ENCODE results near the gene ARHGAP5.
A peak's percentile ranks its signal among the peaks of the same experiment; 100 is the strongest.

ARHGAP5 gene

DNA sequence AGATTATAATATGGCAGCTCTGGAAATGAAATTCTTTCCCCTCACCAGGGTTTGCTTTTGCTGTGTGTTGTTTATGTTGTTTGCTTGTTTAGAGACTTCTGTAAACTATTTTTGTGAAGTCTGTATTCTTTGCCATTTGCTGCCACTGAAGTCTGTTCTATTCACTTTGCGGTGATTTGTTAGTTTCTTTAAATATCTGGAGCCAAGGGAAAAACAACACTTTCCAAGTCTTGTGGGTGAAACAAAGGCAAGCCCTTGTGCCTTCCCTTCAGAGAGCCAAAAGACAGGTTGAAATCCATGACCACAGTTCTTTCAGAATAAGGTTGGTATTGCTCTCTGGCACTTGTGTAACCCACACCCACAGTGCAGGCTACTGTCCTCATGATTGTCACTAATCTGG, 65.2 kb downstream of the ARHGAP5 start:
- Histone ChIP-seq H3K4me3 (ENCODE audit: control insufficient read depth in 1 of 7, extremely low read depth in 1 of 7, insufficient read depth in 4 of 7, low read depth in 2 of 7, low read length in 6 of 7) (no peak overlapping the region), H3K27ac (ENCODE audit: insufficient read depth in 1 of 2, low read depth in 1 of 2, low read length in 2 of 2, poor library complexity in 1 of 2, severe bottlenecking in 2 of 2) (no peak overlapping the region), H3K9me3 (ENCODE audit: control extremely low read depth in 1 of 5, control insufficient read depth in 4 of 5, insufficient read depth in 2 of 5, low read depth in 1 of 5, low read length in 4 of 5) (peaks cover 4 to 20% (median 7%) of the 10 kb centered on the region in 5 experiments), H3K4me1 (ENCODE audit: control extremely low read depth in 1 of 4, control insufficient read depth in 4 of 4, insufficient read depth in 4 of 4, low read length in 3 of 4) (no peaks in the 10 kb centered on the region), H3K36me3 (ENCODE audit: control insufficient read depth in 4 of 4, insufficient read depth in 4 of 4, low read length in 3 of 4) (peaks cover 2 to 44% (median 7%) of the 10 kb centered on the region in 4 experiments), H3K27me3 (replicated peaks in 2 of 5; ENCODE audit: control insufficient read depth in 4 of 5, insufficient read depth in 5 of 5, low read length in 4 of 5) (no peaks in the 10 kb centered on the region)
- ChIA-PET CTCF (no interaction called here), POLR2A (interaction anchor here (0.6 kb wide), 1 partner anchor 318 kb away, joined by 3 read pairs; no protein-coding TSS in a partner anchor)
- 100% methylated on average over 1 of the region's 1 CpG for WGBS (ENCODE audit: insufficient coverage)
- no peak for DNase-seq

DNA sequence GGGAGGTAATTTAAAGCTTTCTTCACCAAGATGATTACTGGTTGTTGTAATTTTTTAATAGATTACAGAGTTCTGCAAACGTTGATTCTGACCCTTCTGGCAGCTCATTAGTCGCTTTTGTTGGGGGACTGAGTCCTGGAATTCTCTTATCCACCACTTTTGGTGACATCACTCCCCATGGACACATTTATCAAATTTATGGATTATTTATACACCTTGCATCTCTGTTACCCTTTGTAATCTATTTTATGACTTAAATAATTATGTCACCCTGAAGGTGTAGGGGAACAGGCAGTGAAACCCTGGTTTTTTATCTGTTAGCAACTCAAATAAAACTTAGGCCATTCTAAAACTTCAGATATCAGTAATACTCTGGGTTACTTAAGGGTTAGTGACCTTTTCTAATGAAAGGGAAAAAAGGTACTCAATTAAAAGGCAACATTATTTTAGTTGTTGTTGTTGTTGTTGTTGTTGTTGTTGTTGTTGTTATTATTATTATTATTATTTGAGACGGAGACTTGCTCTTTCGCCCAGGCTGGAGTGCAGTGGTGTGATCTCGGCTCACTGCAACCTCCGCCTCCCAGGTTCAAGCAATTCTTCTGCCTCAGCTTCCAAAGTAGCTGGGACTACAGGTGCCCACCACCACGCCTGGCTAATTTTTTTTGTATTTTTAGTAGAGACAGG, 65.8 kb downstream of the ARHGAP5 start:
- ChIA-PET CTCF (interaction anchor here (0.9 to 1.1 kb wide), 2 partner anchors 19 to 56 kb away, joined by 3 read pairs; no protein-coding TSS in a partner anchor), POLR2A (interaction anchor here (0.6 kb wide), 1 partner anchor 318 kb away, joined by 3 read pairs; no protein-coding TSS in a partner anchor)
- Histone ChIP-seq H3K9me3 (ENCODE audit: control extremely low read depth in 1 of 5, control insufficient read depth in 4 of 5, insufficient read depth in 2 of 5, low read depth in 1 of 5, low read length in 4 of 5) (peaks cover 0 to 18% (median 7%) of the 10 kb centered on the region in 5 experiments), H3K4me3 (ENCODE audit: control insufficient read depth in 1 of 7, extremely low read depth in 1 of 7, insufficient read depth in 4 of 7, low read depth in 2 of 7, low read length in 6 of 7) (no peak overlapping the region), H3K4me1 (ENCODE audit: control extremely low read depth in 1 of 4, control insufficient read depth in 4 of 4, insufficient read depth in 4 of 4, low read length in 3 of 4) (no peaks in the 10 kb centered on the region), H3K27me3 (replicated peaks in 2 of 5; ENCODE audit: control insufficient read depth in 4 of 5, insufficient read depth in 5 of 5, low read length in 4 of 5) (no peaks in the 10 kb centered on the region), H3K36me3 (ENCODE audit: control insufficient read depth in 4 of 4, insufficient read depth in 4 of 4, low read length in 3 of 4) (peaks cover 2 to 46% (median 11%) of the 10 kb centered on the region in 4 experiments), H3K27ac (ENCODE audit: insufficient read depth in 1 of 2, low read depth in 1 of 2, low read length in 2 of 2, poor library complexity in 1 of 2, severe bottlenecking in 2 of 2) (no peak overlapping the region)
- 100% methylated on average over 2 of the region's 7 CpGs for WGBS (ENCODE audit: insufficient coverage)
- no peak for DNase-seq

GRCh38 chr14:32150392-32150791, 73.3 kb downstream of the ARHGAP5 start:
- Histone ChIP-seq H3K4me1 (ENCODE audit: control extremely low read depth in 1 of 4, control insufficient read depth in 4 of 4, insufficient read depth in 4 of 4, low read length in 3 of 4) (no peaks in the 10 kb centered on the region), H3K27ac (ENCODE audit: insufficient read depth in 1 of 2, low read depth in 1 of 2, low read length in 2 of 2, poor library complexity in 1 of 2, severe bottlenecking in 2 of 2) (no peak overlapping the region), H3K27me3 (replicated peaks in 2 of 5; ENCODE audit: control insufficient read depth in 4 of 5, insufficient read depth in 5 of 5, low read length in 4 of 5) (no peaks in the 10 kb centered on the region), H3K36me3 (ENCODE audit: control insufficient read depth in 4 of 4, insufficient read depth in 4 of 4, low read length in 3 of 4) (peaks cover 12 to 56% (median 16%) of the 10 kb centered on the region in 4 experiments), H3K4me3 (ENCODE audit: control insufficient read depth in 1 of 7, extremely low read depth in 1 of 7, insufficient read depth in 4 of 7, low read depth in 2 of 7, low read length in 6 of 7) (no peak overlapping the region), H3K9me3 (ENCODE audit: control extremely low read depth in 1 of 5, control insufficient read depth in 4 of 5, insufficient read depth in 2 of 5, low read depth in 1 of 5, low read length in 4 of 5) (no peaks in the 10 kb centered on the region)
- POLR2A ChIA-PET: no interaction called here
- 100% methylated on average over 1 of the region's 2 CpGs for WGBS (ENCODE audit: insufficient coverage)
- DNase-seq: no peak
- CTCF ChIA-PET: interaction anchor here (1.0 to 1.1 kb wide), 2 partner anchors 10 to 11 kb away, joined by 3 read pairs; no protein-coding TSS in a partner anchor

- POLR2A ChIA-PET: no interaction called here
- CTCF ChIA-PET: no interaction called here
- DNase-seq: no peak
- H3K9me3 ChIP-seq (ENCODE audit: control extremely low read depth in 1 of 5, control insufficient read depth in 4 of 5, insufficient read depth in 2 of 5, low read depth in 1 of 5, low read length in 4 of 5): peaks cover 0 to 5% (median 0%) of the 10 kb centered on the region in 5 experiments
- no peak overlapping the region for H3K27ac ChIP-seq (ENCODE audit: insufficient read depth in 1 of 2, low read depth in 1 of 2, low read length in 2 of 2, poor library complexity in 1 of 2, severe bottlenecking in 2 of 2)
- H3K4me3 ChIP-seq (ENCODE audit: control insufficient read depth in 1 of 7, extremely low read depth in 1 of 7, insufficient read depth in 4 of 7, low read depth in 2 of 7, low read length in 6 of 7): no peak overlapping the region
- H3K36me3 ChIP-seq (ENCODE audit: control insufficient read depth in 4 of 4, insufficient read depth in 4 of 4, low read length in 3 of 4): no peaks in the 10 kb centered on the region
- no CpG with 5 or more reads among the region's 2 CpGs for WGBS (ENCODE audit: insufficient coverage)
- H3K27me3 ChIP-seq (replicated peaks in 2 of 5; ENCODE audit: control insufficient read depth in 4 of 5, insufficient read depth in 5 of 5, low read length in 4 of 5): no peaks in the 10 kb centered on the region
- peaks cover 6 to 14% (median 10%) of the 10 kb centered on the region in 4 experiments for H3K4me1 ChIP-seq (ENCODE audit: control extremely low read depth in 1 of 4, control insufficient read depth in 4 of 4, insufficient read depth in 4 of 4, low read length in 3 of 4)
Observed at GRCh38 chr14:32166029-32166428, 88.9 kb downstream of the ARHGAP5 start.

GRCh38 chr14:32166924-32167323, 89.8 kb downstream of the ARHGAP5 start:
- no peak for DNase-seq
- peaks cover 0 to 5% (median 0%) of the 10 kb centered on the region in 5 experiments for H3K9me3 ChIP-seq (ENCODE audit: control extremely low read depth in 1 of 5, control insufficient read depth in 4 of 5, insufficient read depth in 2 of 5, low read depth in 1 of 5, low read length in 4 of 5)
- ChIA-PET CTCF (interaction anchor here (1.4 kb wide), 2 partner anchors 9 to 85 kb away, joined by 3 to 5 read pairs; no protein-coding TSS in a partner anchor), POLR2A (no interaction called here)
- peaks cover 6 to 14% (median 10%) of the 10 kb centered on the region in 4 experiments for H3K4me1 ChIP-seq (ENCODE audit: control extremely low read depth in 1 of 4, control insufficient read depth in 4 of 4, insufficient read depth in 4 of 4, low read length in 3 of 4)
- no peak overlapping the region for H3K27ac ChIP-seq (ENCODE audit: insufficient read depth in 1 of 2, low read depth in 1 of 2, low read length in 2 of 2, poor library complexity in 1 of 2, severe bottlenecking in 2 of 2)
- no peaks in the 10 kb centered on the region for H3K36me3 ChIP-seq (ENCODE audit: control insufficient read depth in 4 of 4, insufficient read depth in 4 of 4, low read length in 3 of 4)
- no peaks in the 10 kb centered on the region for H3K27me3 ChIP-seq (replicated peaks in 2 of 5; ENCODE audit: control insufficient read depth in 4 of 5, insufficient read depth in 5 of 5, low read length in 4 of 5)
- no peak overlapping the region for H3K4me3 ChIP-seq (ENCODE audit: control insufficient read depth in 1 of 7, extremely low read depth in 1 of 7, insufficient read depth in 4 of 7, low read depth in 2 of 7, low read length in 6 of 7)
- WGBS (ENCODE audit: insufficient coverage): 100% methylated on average over 1 of the region's 1 CpG

- Histone ChIP-seq H3K36me3 (ENCODE audit: control insufficient read depth in 4 of 4, insufficient read depth in 4 of 4, low read length in 3 of 4) (no peaks in the 10 kb centered on the region), H3K27ac (ENCODE audit: insufficient read depth in 1 of 2, low read depth in 1 of 2, low read length in 2 of 2, poor library complexity in 1 of 2, severe bottlenecking in 2 of 2) (no peak overlapping the region), H3K4me1 (ENCODE audit: control extremely low read depth in 1 of 4, control insufficient read depth in 4 of 4, insufficient read depth in 4 of 4, low read length in 3 of 4) (peaks cover 6 to 14% (median 10%) of the 10 kb centered on the region in 4 experiments), H3K27me3 (replicated peaks in 2 of 5; ENCODE audit: control insufficient read depth in 4 of 5, insufficient read depth in 5 of 5, low read length in 4 of 5) (no peaks in the 10 kb centered on the region), H3K9me3 (ENCODE audit: control extremely low read depth in 1 of 5, control insufficient read depth in 4 of 5, insufficient read depth in 2 of 5, low read depth in 1 of 5, low read length in 4 of 5) (peaks cover 0 to 5% (median 0%) of the 10 kb centered on the region in 5 experiments), H3K4me3 (ENCODE audit: control insufficient read depth in 1 of 7, extremely low read depth in 1 of 7, insufficient read depth in 4 of 7, low read depth in 2 of 7, low read length in 6 of 7) (no peak overlapping the region)
- WGBS (ENCODE audit: insufficient coverage): 97% methylated on average over 3 of the region's 3 CpGs
- no peak for DNase-seq
- ChIA-PET POLR2A (no interaction called here), CTCF (interaction anchor here (1.4 kb wide), 2 partner anchors 10 to 84 kb away, joined by 3 to 5 read pairs; no protein-coding TSS in a partner anchor)
Observed at GRCh38 chr14:32167907-32168306, 90.8 kb downstream of the ARHGAP5 start.

GRCh38 chr14:32169191-32169590, 92.1 kb downstream of the ARHGAP5 start:
- ChIA-PET CTCF (no interaction called here), POLR2A (no interaction called here)
- Histone ChIP-seq H3K36me3 (ENCODE audit: control insufficient read depth in 4 of 4, insufficient read depth in 4 of 4, low read length in 3 of 4) (no peaks in the 10 kb centered on the region), H3K4me3 (ENCODE audit: control insufficient read depth in 1 of 7, extremely low read depth in 1 of 7, insufficient read depth in 4 of 7, low read depth in 2 of 7, low read length in 6 of 7) (no peak overlapping the region), H3K9me3 (ENCODE audit: control extremely low read depth in 1 of 5, control insufficient read depth in 4 of 5, insufficient read depth in 2 of 5, low read depth in 1 of 5, low read length in 4 of 5) (peaks cover 0 to 5% (median 0%) of the 10 kb centered on the region in 5 experiments), H3K27ac (ENCODE audit: insufficient read depth in 1 of 2, low read depth in 1 of 2, low read length in 2 of 2, poor library complexity in 1 of 2, severe bottlenecking in 2 of 2) (peak overlapping the region in 1 of 2 experiments; percentile 7), H3K27me3 (replicated peaks in 2 of 5; ENCODE audit: control insufficient read depth in 4 of 5, insufficient read depth in 5 of 5, low read length in 4 of 5) (no peaks in the 10 kb centered on the region), H3K4me1 (ENCODE audit: control extremely low read depth in 1 of 4, control insufficient read depth in 4 of 4, insufficient read depth in 4 of 4, low read length in 3 of 4) (peaks cover 6 to 14% (median 10%) of the 10 kb centered on the region in 4 experiments)
- WGBS (ENCODE audit: insufficient coverage): 0% methylated on average over 1 of the region's 3 CpGs
- peak; percentile 59 to 95 (median 90) for DNase-seq
